ENCODE data around the gene DYNLT2.
"Not testable (repeated sequence)": the region's sequence is repeated elsewhere in the genome, so short reads cannot be mapped to it uniquely, and the experiment has no call there.

Gene DYNLT2

GRCh38 chr6:169700296-169700695 lies 51.1 kb downstream of the DYNLT2 start:
- no peak for DNase-seq (ENCODE audit: low read depth)

GRCh38 chr6:169697115-169697514 lies 54.3 kb downstream of the DYNLT2 start:
- DNase-seq (ENCODE audit: low read depth) = not testable (repeated sequence)

GRCh38 chr6:169695131-169695530 lies 56.2 kb downstream of the DYNLT2 start:
- DNase-seq (ENCODE audit: low read depth) = no peak

- DNase-seq (ENCODE audit: low read depth) = no peak
These were observed 58.9 kb downstream of the DYNLT2 start for GRCh38 chr6:169692516-169692915.

GRCh38 chr6:169691260-169691659 lies 60.1 kb downstream of the DYNLT2 start:
- DNase-seq (ENCODE audit: low read depth) = no peak
